HG02588 (cell line): ENCODE results near the gene ZNF579.
"Not testable (repeated sequence)": the region's sequence is repeated elsewhere in the genome, so short reads cannot be mapped to it uniquely, and the experiment has no call there.

Source experiments
- ATAC-seq: cut with Tn5 transposase; IDR thresholded peaks from one replicate; pipeline ENCODE4 v1.9.1; 2021; ENCODE audit warnings: mild to moderate bottlenecking, moderate library complexity; ENCODE audit not compliant: unreplicated experiment

Gene ZNF579

GRCh38 chr19:55573929-55574328, 6.7 kb downstream of the ZNF579 start:
- not testable (repeated sequence) for ATAC-seq

- ATAC-seq: not testable (repeated sequence)
Observed at GRCh38 chr19:55569477-55569876, 11.2 kb downstream of the ZNF579 start.

- ATAC-seq: no peak
Observed at GRCh38 chr19:55567708-55568328, 12.8 kb downstream of the ZNF579 start.

- no peak for ATAC-seq
Observed at GRCh38 chr19:55566823-55567222, 13.8 kb downstream of the ZNF579 start.

- ATAC-seq: no peak
Observed at GRCh38 chr19:55563261-55563690, 17.4 kb downstream of the ZNF579 start.

- no peak for ATAC-seq
Observed at GRCh38 chr19:55559684-55560083, 21.0 kb downstream of the ZNF579 start.

GRCh38 chr19:55554741-55555152, 25.9 kb downstream of the ZNF579 start:
- no peak for ATAC-seq

GRCh38 chr19:55554302-55554701, 26.3 kb downstream of the ZNF579 start:
- no peak for ATAC-seq

GRCh38 chr19:55553217-55554182, 27.1 kb downstream of the ZNF579 start:
- ATAC-seq: no peak

GRCh38 chr19:55552620-55553019, 28.0 kb downstream of the ZNF579 start:
- no peak for ATAC-seq

GRCh38 chr19:55552206-55552605, 28.4 kb downstream of the ZNF579 start:
- no peak for ATAC-seq

- ATAC-seq: no peak
Observed at GRCh38 chr19:55550321-55550650, 30.4 kb downstream of the ZNF579 start.

GRCh38 chr19:55549500-55550320, 30.9 kb downstream of the ZNF579 start:
- no peak for ATAC-seq

GRCh38 chr19:55546822-55547614, 33.6 kb downstream of the ZNF579 start:
- no peak for ATAC-seq

- no peak for ATAC-seq
Observed at GRCh38 chr19:55546011-55546410, 34.6 kb downstream of the ZNF579 start.

GRCh38 chr19:55545443-55545842, 35.2 kb downstream of the ZNF579 start, which contains the start of gene SBK3:
Gene SBK3, minus strand, starts transcription at chr19:55545543. Its CDS starts 0 bp downstream, at chr19:55545543.
- no peak for ATAC-seq

GRCh38 chr19:55544776-55545439, 35.7 kb downstream of the ZNF579 start:
- ATAC-seq: no peak

- ATAC-seq: no peak
Observed at GRCh38 chr19:55544014-55544413, 36.6 kb downstream of the ZNF579 start.

GRCh38 chr19:55543567-55543966, 37.1 kb downstream of the ZNF579 start:
- ATAC-seq: no peak
